ENCODE results near the gene RANGAP1.

The RANGAP1 gene

DNA sequence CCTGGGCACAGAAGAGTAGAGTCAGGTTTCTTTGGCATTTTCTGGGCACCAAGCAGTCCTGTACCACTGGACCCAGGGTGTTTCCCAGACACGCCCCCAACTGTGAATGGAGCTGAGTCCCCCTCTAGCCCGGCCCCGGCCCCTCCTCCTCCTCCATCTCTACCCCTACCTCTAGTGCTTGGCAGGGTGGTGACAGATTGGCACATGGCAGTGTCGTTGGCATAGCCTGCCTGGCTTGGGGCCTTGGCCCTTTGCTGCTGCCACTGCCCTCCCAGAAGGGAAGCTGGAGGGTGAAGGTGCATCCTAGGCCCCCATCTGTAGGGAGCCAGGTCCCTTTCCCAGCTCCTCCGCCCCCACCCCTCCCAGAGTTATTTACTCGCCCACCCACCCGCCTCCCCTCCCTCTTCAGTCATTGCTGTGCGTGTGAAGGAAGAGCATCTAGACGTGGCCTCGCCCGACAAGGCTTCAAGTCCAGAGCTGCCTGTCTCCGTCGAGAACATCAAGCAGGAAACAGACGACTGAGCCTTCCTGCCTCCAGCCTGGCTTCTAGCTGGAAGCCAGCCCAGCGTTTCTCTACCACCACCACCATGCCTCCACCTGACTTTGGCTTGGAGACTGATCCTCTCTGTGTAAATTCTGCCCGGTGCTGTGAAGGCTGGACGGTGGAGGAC, 56.1 kb downstream of the RANGAP1 start:
- no peak overlapping the region for H3K9ac ChIP-seq (ENCODE audit: low read depth, low read length)
- H3K4me1 ChIP-seq (ENCODE audit: insufficient read depth, low read length) = no peaks in the 10 kb centered on the region
- peaks cover 50% of the 10 kb centered on the region for H3K36me3 ChIP-seq (ENCODE audit: insufficient read depth, low read length)
- no peak overlapping the region for H3K4me3 ChIP-seq (ENCODE audit: low read depth in 1 of 2, low read length in 2 of 2)
- H3K27ac ChIP-seq (ENCODE audit: low read length) = no peak overlapping the region
- no peaks in the 10 kb centered on the region for H3K79me2 ChIP-seq (ENCODE audit: insufficient read depth, low read length)
- H4K20me1 ChIP-seq (ENCODE audit: insufficient read depth, low read length) = no peaks in the 10 kb centered on the region
- no peaks in the 10 kb centered on the region for H3K9me3 ChIP-seq (ENCODE audit: insufficient read depth, low read length, severe bottlenecking)
- no peak overlapping the region for H2AFZ ChIP-seq (ENCODE audit: low read depth, low read length)
- TF ChIP-seq, protein P1, sequence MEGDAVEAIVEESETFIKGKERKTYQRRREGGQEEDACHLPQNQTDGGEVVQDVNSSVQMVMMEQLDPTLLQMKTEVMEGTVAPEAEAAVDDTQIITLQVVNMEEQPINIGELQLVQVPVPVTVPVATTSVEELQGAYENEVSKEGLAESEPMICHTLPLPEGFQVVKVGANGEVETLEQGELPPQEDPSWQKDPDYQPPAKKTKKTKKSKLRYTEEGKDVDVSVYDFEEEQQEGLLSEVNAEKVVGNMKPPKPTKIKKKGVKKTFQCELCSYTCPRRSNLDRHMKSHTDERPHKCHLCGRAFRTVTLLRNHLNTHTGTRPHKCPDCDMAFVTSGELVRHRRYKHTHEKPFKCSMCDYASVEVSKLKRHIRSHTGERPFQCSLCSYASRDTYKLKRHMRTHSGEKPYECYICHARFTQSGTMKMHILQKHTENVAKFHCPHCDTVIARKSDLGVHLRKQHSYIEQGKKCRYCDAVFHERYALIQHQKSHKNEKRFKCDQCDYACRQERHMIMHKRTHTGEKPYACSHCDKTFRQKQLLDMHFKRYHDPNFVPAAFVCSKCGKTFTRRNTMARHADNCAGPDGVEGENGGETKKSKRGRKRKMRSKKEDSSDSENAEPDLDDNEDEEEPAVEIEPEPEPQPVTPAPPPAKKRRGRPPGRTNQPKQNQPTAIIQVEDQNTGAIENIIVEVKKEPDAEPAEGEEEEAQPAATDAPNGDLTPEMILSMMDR (IDR thresholded peaks at IDR 0.05; ENCODE audit: borderline replicate concordance, extremely low read depth, low read length, poor library complexity, severe bottlenecking) = no peak
- TF ChIP-seq EZH2 (IDR thresholded peaks at IDR 0.05; ENCODE audit: borderline replicate concordance, low read depth, low read length, severe bottlenecking) = no peak
- ATAC-seq (ENCODE audit: insufficient read depth, low read depth) = 0 out of 3 replicates have a peak, but pooled peaks have one; percentile 12
- H3K27me3 ChIP-seq (ENCODE audit: insufficient read depth, low read length, poor library complexity) = no peaks in the 10 kb centered on the region
- no peak for DNase-seq
- H3K4me2 ChIP-seq (ENCODE audit: insufficient read depth, low read length) = no peak overlapping the region

DNA sequence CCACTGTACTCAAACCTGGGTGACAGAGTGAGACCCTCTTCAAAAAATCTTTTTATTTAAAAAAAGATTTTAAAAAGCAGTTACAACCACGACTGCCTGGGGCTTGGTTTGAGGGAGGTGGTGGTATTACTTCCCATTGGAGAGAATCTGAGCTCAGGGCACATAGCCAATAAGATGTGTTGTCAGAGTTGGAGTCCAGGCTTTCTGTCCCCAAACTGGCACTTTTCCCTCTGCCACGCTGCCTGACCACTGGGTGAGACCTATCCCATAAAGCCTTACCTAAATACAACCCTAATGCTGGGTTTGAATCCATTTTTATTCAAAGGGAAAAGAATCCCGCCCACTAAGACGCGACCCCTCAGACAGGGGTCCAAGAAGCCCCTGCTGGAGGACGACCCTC, 56.8 kb downstream of the RANGAP1 start:
- Histone ChIP-seq H3K79me2 (ENCODE audit: insufficient read depth, low read length) (no peaks in the 10 kb centered on the region), H3K4me1 (ENCODE audit: insufficient read depth, low read length) (no peaks in the 10 kb centered on the region), H3K4me2 (ENCODE audit: insufficient read depth, low read length) (no peak overlapping the region), H3K27ac (ENCODE audit: low read length) (no peak overlapping the region), H3K36me3 (ENCODE audit: insufficient read depth, low read length) (peaks cover 57% of the 10 kb centered on the region), H3K27me3 (ENCODE audit: insufficient read depth, low read length, poor library complexity) (no peaks in the 10 kb centered on the region), H3K9ac (ENCODE audit: low read depth, low read length) (no peak overlapping the region), H3K4me3 (ENCODE audit: low read depth in 1 of 2, low read length in 2 of 2) (no peak overlapping the region), H2AFZ (ENCODE audit: low read depth, low read length) (no peak overlapping the region), H4K20me1 (ENCODE audit: insufficient read depth, low read length) (no peaks in the 10 kb centered on the region), H3K9me3 (ENCODE audit: insufficient read depth, low read length, severe bottlenecking) (no peaks in the 10 kb centered on the region)
- TF ChIP-seq EZH2 (IDR thresholded peaks at IDR 0.05; ENCODE audit: borderline replicate concordance, low read depth, low read length, severe bottlenecking) = no peak
- TF ChIP-seq, protein P1 (IDR thresholded peaks at IDR 0.05; ENCODE audit: borderline replicate concordance, extremely low read depth, low read length, poor library complexity, severe bottlenecking) = no peak
- DNase-seq = no peak
- no peak for ATAC-seq (ENCODE audit: insufficient read depth, low read depth)

GRCh38 chr22:41226723-41227655, 59.0 kb downstream of the RANGAP1 start:
- no peak overlapping the region for H3K27ac ChIP-seq (ENCODE audit: low read length)
- H3K4me1 ChIP-seq (ENCODE audit: insufficient read depth, low read length) = no peaks in the 10 kb centered on the region
- TF ChIP-seq, protein P1 (IDR thresholded peaks at IDR 0.05; ENCODE audit: borderline replicate concordance, extremely low read depth, low read length, poor library complexity, severe bottlenecking) = no peak
- no peak for TF ChIP-seq EZH2 (IDR thresholded peaks at IDR 0.05; ENCODE audit: borderline replicate concordance, low read depth, low read length, severe bottlenecking)
- peaks cover 79% of the 10 kb centered on the region for H3K36me3 ChIP-seq (ENCODE audit: insufficient read depth, low read length)
- no peaks in the 10 kb centered on the region for H4K20me1 ChIP-seq (ENCODE audit: insufficient read depth, low read length)
- H2AFZ ChIP-seq (ENCODE audit: low read depth, low read length) = no peak overlapping the region
- H3K4me3 ChIP-seq (ENCODE audit: low read depth in 1 of 2, low read length in 2 of 2) = no peak overlapping the region
- ATAC-seq (ENCODE audit: insufficient read depth, low read depth) (no peak), DNase-seq (no peak)
- H3K9ac ChIP-seq (ENCODE audit: low read depth, low read length) = no peak overlapping the region
- H3K9me3 ChIP-seq (ENCODE audit: insufficient read depth, low read length, severe bottlenecking) = no peaks in the 10 kb centered on the region
- no peaks in the 10 kb centered on the region for H3K79me2 ChIP-seq (ENCODE audit: insufficient read depth, low read length)
- no peaks in the 10 kb centered on the region for H3K27me3 ChIP-seq (ENCODE audit: insufficient read depth, low read length, poor library complexity)
- no peak overlapping the region for H3K4me2 ChIP-seq (ENCODE audit: insufficient read depth, low read length)

Data from DND-41 (cell line).